GM23248 (cell line): ENCODE results near the gene RBM10. TPM values are rescaled to one million over a fixed set of nuclear protein-coding genes. Genes with fewer than 3 reads are reported as not detected.

Experiments
- DNase-seq: peaks from one replicate; pipeline ENCODE4 v3.0.0-alpha.2; 2015
- H2AFZ ChIP-seq: fragments of 200-600 bp; sonication (generic); 2 replicates; pipeline ENCODE4 v1.6.1; 2016; ENCODE audit warnings: antibody characterized with exemption
- H3F3A ChIP-seq: fragments of 200-600 bp; sonication (generic); 2 replicates; pipeline ENCODE4 v1.6.1; 2016; ENCODE audit warnings: mild to moderate bottlenecking, antibody characterized with exemption, mixed run types; ENCODE audit not compliant: insufficient read depth
- H3K27ac ChIP-seq: fragments of 200-600 bp; sonication (generic); 2 replicates; pipeline ENCODE4 v1.5.1; 2016; ENCODE audit warnings: mild to moderate bottlenecking
- H3K27me3 ChIP-seq: fragments of 200-600 bp; sonication (generic); replicated peaks from 2 replicates; pipeline ENCODE4 v1.6.1; 2016; ENCODE audit warnings: mild to moderate bottlenecking; ENCODE audit not compliant: insufficient read depth
- H3K36me3 ChIP-seq: fragments of 200-600 bp; sonication (generic); 2 replicates; pipeline ENCODE4 v1.6.1; 2016; ENCODE audit warnings: low read depth, mild to moderate bottlenecking
- H3K4me1 ChIP-seq: fragments of 200-600 bp; sonication (generic); 2 replicates; pipeline ENCODE4 v1.6.1; 2016; ENCODE audit warnings: mild to moderate bottlenecking; ENCODE audit not compliant: insufficient read depth
- H3K4me2 ChIP-seq: fragments of 200-600 bp; sonication (generic); one replicate; pipeline ENCODE4 v1.6.1; 2016; ENCODE audit warnings: mild to moderate bottlenecking; ENCODE audit not compliant: unreplicated experiment
- H3K4me3 ChIP-seq: fragments of 200-600 bp; sonication (generic); 2 replicates; pipeline ENCODE4 v1.5.1; 2016; ENCODE audit warnings: mild to moderate bottlenecking
- H3K79me2 ChIP-seq: fragments of 200-600 bp; sonication (generic); 2 replicates; pipeline ENCODE4 v1.6.1; 2016; ENCODE audit warnings: mild to moderate bottlenecking; ENCODE audit not compliant: insufficient read depth
- H3K9ac ChIP-seq: fragments of 200-600 bp; sonication (generic); 2 replicates; pipeline ENCODE4 v1.6.1; 2016; ENCODE audit warnings: mild to moderate bottlenecking
- H3K9me2 ChIP-seq: fragments of 200-600 bp; sonication (generic); 2 replicates; pipeline ENCODE4 v1.6.1; 2016; ENCODE audit warnings: mixed run types, mild to moderate bottlenecking, moderate library complexity; ENCODE audit not compliant: insufficient read depth
- H3K9me3 ChIP-seq: fragments of 200-600 bp; sonication (generic); one replicate; pipeline ENCODE4 v1.6.1; 2017; ENCODE audit warnings: low read depth
- H4K20me1 ChIP-seq: fragments of 200-600 bp; sonication (generic); 2 replicates; pipeline ENCODE4 v1.6.0; 2016; ENCODE audit not compliant: insufficient read depth
- EZH2 ChIP-seq: fragments of 200-600 bp; sonication (generic); IDR thresholded peaks from 2 replicates; pipeline ENCODE4 v1.6.1; 2018; ENCODE audit warnings: antibody characterized with exemption, mild to moderate bottlenecking; ENCODE audit not compliant: insufficient read depth, poor library complexity, severe bottlenecking
- EZH2phosphoT487 ChIP-seq: fragments of 200-600 bp; sonication (generic); IDR thresholded peaks from 2 replicates; pipeline ENCODE4 v1.6.1; 2018; ENCODE audit warnings: antibody characterized with exemption, moderate library complexity, mild to moderate bottlenecking, low read depth; ENCODE audit not compliant: insufficient read depth
- WGBS, 2 experiments: methylation state at CpG; one replicate each; pipeline ENCODE4 v1.1.6; 2015 to 2017; ENCODE audit warnings: low lambda C conversion rate in 2 of 2, low coverage in 1 of 2; ENCODE audit errors: missing lambda C conversion rate in 2 of 2; 5-methylcytosine and 5-hydroxymethylcytosine counted together
- in situ Hi-C: fragments of 300-500 bp; cut with MboI; formaldehyde crosslinking; loops from 2 replicates; pipeline ENCODE4 v1.15.0; 2020
- polyA plus RNA-seq: library from polyadenylated mRNA; unstranded; fragments of >200 nt; fragmentation: Nextera tagmentation; extraction: Ambion mirVana; gene quantifications from 2 replicates; pipeline ENCODE4 v1.2.1, GENCODE V29; 2016
- total RNA-seq: library from RNA; depleted of rRNA; stranded (reverse); fragments of >200 nt; shearing (Covaris generic); gene quantifications from 2 replicates; pipeline ENCODE4 v1.2.3, GENCODE V29; 2014

RBM10 gene
- total and polyA plus RNA-seq, 2 experiments from 2014 or later = 30.6 to 40.1 TPM

DNA sequence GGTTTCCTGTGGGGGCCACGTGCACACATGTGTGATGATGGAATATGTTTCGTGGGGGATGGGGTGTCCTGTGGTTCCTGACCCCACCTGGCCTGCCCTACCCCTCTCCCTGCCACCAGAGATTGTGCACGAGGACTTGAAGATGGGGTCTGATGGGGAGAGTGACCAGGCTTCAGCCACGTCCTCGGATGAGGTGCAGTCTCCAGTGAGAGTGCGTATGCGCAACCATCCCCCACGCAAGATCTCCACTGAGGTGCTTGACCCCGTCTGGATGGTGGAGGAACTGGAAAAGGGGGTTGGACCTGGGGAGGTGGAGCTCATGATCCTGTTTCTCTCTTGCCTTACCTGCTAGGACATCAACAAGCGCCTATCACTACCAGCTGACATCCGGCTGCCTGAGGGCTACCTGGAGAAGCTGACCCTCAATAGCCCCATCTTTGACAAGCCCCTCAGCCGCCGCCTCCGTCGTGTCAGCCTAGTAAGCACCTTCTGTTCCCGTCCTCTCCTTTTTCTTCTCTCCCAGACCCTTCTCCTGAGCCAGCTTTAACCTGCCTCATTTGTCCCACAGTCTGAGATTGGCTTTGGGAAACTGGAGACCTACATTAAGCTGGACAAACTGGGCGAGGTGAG is 79.4 kb downstream of the RBM10 start:
- H3K27me3 ChIP-seq = no peaks in the 10 kb centered on the region
- H3K79me2 ChIP-seq = peaks cover 30% of the 10 kb centered on the region
- H4K20me1 ChIP-seq = no peaks in the 10 kb centered on the region
- H3K9me3 ChIP-seq = no peaks in the 10 kb centered on the region
- no peak overlapping the region for H3K27ac ChIP-seq
- no peak overlapping the region for H3K4me2 ChIP-seq
- H3F3A ChIP-seq = no peaks in the 10 kb centered on the region
- WGBS, 2 experiments = 88 to 95% methylated on average over 11 to 12 of the region's 17 CpGs
- TF ChIP-seq EZH2 (no peak), EZH2phosphoT487 (no peak)
- no peak overlapping the region for H3K4me3 ChIP-seq
- H2AFZ ChIP-seq = no peak overlapping the region
- no peaks in the 10 kb centered on the region for H3K36me3 ChIP-seq
- H3K9ac ChIP-seq = no peak overlapping the region
- no peaks in the 10 kb centered on the region for H3K9me2 ChIP-seq
- peaks cover 11% of the 10 kb centered on the region; the same call in 1 of the 2 replicates for H3K4me1 ChIP-seq
- DNase-seq = no peak
- in situ Hi-C loops = loop anchor here (25.0 kb wide), 1 partner anchor 163 kb away; no protein-coding TSS in a partner anchor

GRCh38 chrX:47224896-47225290 is 79.9 kb downstream of the RBM10 start:
- Histone ChIP-seq H4K20me1 (no peaks in the 10 kb centered on the region), H3K27me3 (no peaks in the 10 kb centered on the region), H3K4me1 (peaks cover 11% of the 10 kb centered on the region; the same call in 1 of the 2 replicates), H3K4me2 (no peak overlapping the region), H3K36me3 (no peaks in the 10 kb centered on the region), H3K79me2 (peaks cover 25% of the 10 kb centered on the region), H3K4me3 (no peak overlapping the region), H3F3A (no peaks in the 10 kb centered on the region), H3K27ac (no peak overlapping the region), H3K9me3 (no peaks in the 10 kb centered on the region), H2AFZ (no peak overlapping the region), H3K9me2 (no peaks in the 10 kb centered on the region), H3K9ac (no peak overlapping the region)
- in situ Hi-C loops = loop anchor here (25.0 kb wide), 1 partner anchor 162 kb away; no protein-coding TSS in a partner anchor
- DNase-seq = no peak
- WGBS, 2 experiments = 77% methylated on average over 4 of the region's 4 CpGs; no CpG with 5 or more reads in 1 of the 2 experiments
- TF ChIP-seq EZH2 = no peak
- TF ChIP-seq EZH2phosphoT487 = no peak

- Histone ChIP-seq H3K4me2 (no peak overlapping the region), H3F3A (no peaks in the 10 kb centered on the region), H4K20me1 (no peaks in the 10 kb centered on the region), H3K27me3 (no peaks in the 10 kb centered on the region), H3K79me2 (peaks cover 13% of the 10 kb centered on the region), H3K36me3 (no peaks in the 10 kb centered on the region), H3K4me3 (no peak overlapping the region), H3K4me1 (no peaks in the 10 kb centered on the region), H3K9me2 (no peaks in the 10 kb centered on the region), H3K9me3 (no peaks in the 10 kb centered on the region), H2AFZ (no peak overlapping the region), H3K9ac (no peak overlapping the region), H3K27ac (no peak overlapping the region)
- TF ChIP-seq EZH2 = no peak
- TF ChIP-seq EZH2phosphoT487 = no peak
- DNase-seq = no peak
- WGBS, 2 experiments = 89 to 95% methylated on average over 2 to 5 of the region's 6 CpGs
- in situ Hi-C loops = no loop called here
Measured at GRCh38 chrX:47226071-47226470, 81.0 kb downstream of the RBM10 start.

DNA sequence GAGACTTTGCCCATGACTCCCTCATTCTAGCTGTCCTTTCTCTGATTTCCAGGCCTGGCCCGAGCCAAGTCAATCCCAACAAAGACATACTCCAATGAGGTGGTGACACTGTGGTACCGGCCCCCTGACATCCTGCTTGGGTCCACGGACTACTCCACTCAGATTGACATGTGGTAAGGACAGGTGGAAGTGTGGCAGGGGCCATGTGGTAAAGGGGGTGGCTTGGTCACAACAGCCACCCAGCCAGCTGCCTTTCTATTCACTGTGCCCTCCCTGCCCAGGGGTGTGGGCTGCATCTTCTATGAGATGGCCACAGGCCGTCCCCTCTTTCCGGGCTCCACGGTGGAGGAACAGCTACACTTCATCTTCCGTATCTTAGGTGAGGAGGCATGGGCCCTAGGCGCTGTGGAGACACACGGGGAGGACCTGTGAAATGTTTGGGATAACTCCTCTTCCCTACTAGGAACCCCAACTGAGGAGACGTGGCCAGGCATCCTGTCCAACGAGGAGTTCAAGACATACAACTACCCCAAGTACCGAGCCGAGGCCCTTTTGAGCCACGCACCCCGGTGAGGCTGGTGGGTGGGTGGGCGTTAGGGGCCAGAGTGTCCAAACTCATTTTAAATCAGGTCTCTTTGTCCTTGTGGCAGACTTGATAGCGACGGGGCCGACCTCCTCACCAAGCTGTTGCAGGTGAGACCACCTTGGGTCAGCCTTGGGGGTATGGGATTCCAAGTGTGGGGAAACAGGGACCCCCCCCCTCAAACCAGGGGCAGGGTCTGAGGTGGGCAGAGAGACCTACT is 81.7 kb downstream of the RBM10 start:
- Histone ChIP-seq H3K4me3 (no peak overlapping the region), H3F3A (0 out of 2 replicates have a peak, but pooled peaks cover under 1% of the 10 kb centered on the region), H3K9me3 (no peaks in the 10 kb centered on the region), H3K9ac (no peak overlapping the region), H3K9me2 (no peaks in the 10 kb centered on the region), H2AFZ (no peak overlapping the region), H3K36me3 (no peaks in the 10 kb centered on the region), H4K20me1 (no peaks in the 10 kb centered on the region), H3K27me3 (no peaks in the 10 kb centered on the region), H3K79me2 (peaks cover 7% of the 10 kb centered on the region), H3K4me1 (no peaks in the 10 kb centered on the region), H3K27ac (no peak overlapping the region), H3K4me2 (no peak overlapping the region)
- 84 to 88% methylated on average over 13 to 17 of the region's 19 CpGs for WGBS, 2 experiments
- DNase-seq = no peak
- in situ Hi-C loops = no loop called here
- TF ChIP-seq EZH2 (no peak), EZH2phosphoT487 (no peak)
